Panc1 (cell line): ENCODE measurements around the gene SARNP. TPM values are rescaled to one million over a fixed set of nuclear protein-coding genes. Genes with fewer than 3 reads are reported as not detected.

Source experiments
- ATAC-seq: fragments of 200-7000 bp; cut with Tn5 transposase; 2 replicates; pipeline ENCODE4 v1.9.1; 2020; ENCODE audit warnings: mild to moderate bottlenecking, moderate library complexity
- BruUV-seq: library from RNA; stranded (reverse); fragments of 400-500 nt; replicated peaks from 2 replicates; lab custom pipeline; 2021; lab: Mats Ljungman, UMichigan
- CTCF ChIA-PET: fragments of 300-600 bp; sonication (Branson Sonifier 250); formaldehyde crosslinking; loops from one replicate; lab custom pipeline; 2022; ENCODE audit warnings: antibody characterized with exemption; lab: Charles Lee
- POLR2A ChIA-PET: fragments of 300-600 bp; sonication (Branson Sonifier 250); formaldehyde crosslinking; loops from one replicate; lab custom pipeline; 2022; ENCODE audit warnings: antibody characterized with exemption; lab: Charles Lee
- DNase-seq: peaks from one replicate; pipeline ENCODE4 v3.0.0-alpha.2; 2010; ENCODE audit warnings: low read depth, low spot score
- H3K27ac ChIP-seq: 2 replicates; pipeline ENCODE4 v1.5.1; 2011; ENCODE audit warnings: mild to moderate bottlenecking, low read length, inconsistent platforms
- H3K27me3 ChIP-seq: fragments of 200-500 bp; sonication (Bioruptor generic); 2 replicates; pipeline ENCODE4 v1.6.0; 2014; ENCODE audit warnings: low read length, inconsistent platforms; ENCODE audit not compliant: control insufficient read depth, insufficient read depth
- H3K36me3 ChIP-seq: fragments of 200-500 bp; sonication (Bioruptor generic); 2 replicates; pipeline ENCODE4 v1.5.1; 2014; ENCODE audit warnings: inconsistent platforms, mild to moderate bottlenecking, low read length, moderate library complexity; ENCODE audit not compliant: control insufficient read depth, insufficient read depth
- H3K4me1 ChIP-seq: 2 replicates; pipeline ENCODE4 v1.5.1; 2011; ENCODE audit warnings: inconsistent platforms, mild to moderate bottlenecking, low read length, moderate library complexity; ENCODE audit not compliant: control insufficient read depth, insufficient read depth
- H3K4me3 ChIP-seq, 2 experiments: 2 replicates each; pipeline ENCODE4 v1.5.1; 2011 to 2012; ENCODE audit warnings: low read depth in 2 of 2, low read length in 2 of 2, mild to moderate bottlenecking in 2 of 2, inconsistent platforms in 1 of 2, moderate library complexity in 1 of 2
- H3K9me3 ChIP-seq: fragments of 200-500 bp; sonication (Bioruptor generic); 2 replicates; pipeline ENCODE4 v1.5.1; 2014; ENCODE audit warnings: low read depth, mild to moderate bottlenecking, inconsistent platforms, low read length, moderate library complexity; ENCODE audit not compliant: control insufficient read depth, insufficient read depth
- CTCF ChIP-seq: fragments of 450-650 bp; IDR thresholded peaks from 2 replicates; pipeline ENCODE4 v1.5.1; 2017; ENCODE audit warnings: mild to moderate bottlenecking
- POLR2AphosphoS5 ChIP-seq: IDR thresholded peaks from 2 replicates; pipeline ENCODE4 v1.6.1; 2012; ENCODE audit warnings: mild to moderate bottlenecking, low read depth, low read length, moderate library complexity
- SIN3A ChIP-seq: IDR thresholded peaks from 2 replicates; pipeline ENCODE4 v1.6.1; 2012; ENCODE audit warnings: low read depth, mild to moderate bottlenecking, low read length, moderate library complexity, borderline replicate concordance; ENCODE audit not compliant: insufficient read depth
- TCF7L2 ChIP-seq: IDR thresholded peaks from 2 replicates; pipeline ENCODE4 v1.6.1; 2011; ENCODE audit warnings: mild to moderate bottlenecking, low read depth, low read length, inconsistent platforms
- in situ Hi-C: cut with HindIII; loops from 2 replicates; pipeline ENCODE4 v1.10.0; 2016; ENCODE audit warnings: low sequenced_read_pairs, low pct_unique_long_range_greater_than_20kb
- intact Hi-C: fragments of 100-400 bp; cut with micrococcal nuclease; formaldehyde crosslinking; loops from one replicate; pipeline ENCODE4 v1.10.0; 2022; ENCODE audit not compliant: unreplicated experiment
- total RNA-seq: library from RNA; stranded (reverse); gene quantifications from one replicate; pipeline ENCODE4 v1.2.1, GENCODE V29; 2021; ENCODE audit not compliant: unreplicated experiment
- TF ChIP-seq, protein P1 (sequence below), 2 experiments: IDR thresholded peaks; 2 replicates each; pipeline ENCODE4 v1.6.1; 2011 to 2012; ENCODE audit warnings: low read depth in 2 of 2, control low read depth in 1 of 2, low read length in 1 of 2, mild to moderate bottlenecking in 1 of 2, moderate library complexity in 1 of 2; ENCODE audit not compliant: insufficient read depth in 1 of 2

SARNP gene
- total RNA-seq, 1 experiment from 2014 or later = 69.3 TPM

- Histone ChIP-seq H3K27ac (peak overlapping the region; percentile 93), H3K36me3 (no peaks in the 10 kb centered on the region), H3K4me1 (peaks cover 29% of the 10 kb centered on the region), H3K9me3 (no peaks in the 10 kb centered on the region), H3K4me3 (peak overlapping the region; percentile 70 to 78), H3K27me3 (no peaks in the 10 kb centered on the region)
- BruUV-seq = no TSS peak
- DNase-seq (no peak), ATAC-seq (no peak)
- CTCF ChIA-PET = interaction anchor here (0.8 to 1.1 kb wide), 2 partner anchors 36 to 61 kb away, joined by 4 to 7 read pairs; a partner anchor contains a TSS
- POLR2A ChIA-PET = no interaction called here
- intact Hi-C loops = no loop called here
- TF ChIP-seq SIN3A = no peak
- no peak for TF ChIP-seq CTCF
- TF ChIP-seq, protein P1, sequence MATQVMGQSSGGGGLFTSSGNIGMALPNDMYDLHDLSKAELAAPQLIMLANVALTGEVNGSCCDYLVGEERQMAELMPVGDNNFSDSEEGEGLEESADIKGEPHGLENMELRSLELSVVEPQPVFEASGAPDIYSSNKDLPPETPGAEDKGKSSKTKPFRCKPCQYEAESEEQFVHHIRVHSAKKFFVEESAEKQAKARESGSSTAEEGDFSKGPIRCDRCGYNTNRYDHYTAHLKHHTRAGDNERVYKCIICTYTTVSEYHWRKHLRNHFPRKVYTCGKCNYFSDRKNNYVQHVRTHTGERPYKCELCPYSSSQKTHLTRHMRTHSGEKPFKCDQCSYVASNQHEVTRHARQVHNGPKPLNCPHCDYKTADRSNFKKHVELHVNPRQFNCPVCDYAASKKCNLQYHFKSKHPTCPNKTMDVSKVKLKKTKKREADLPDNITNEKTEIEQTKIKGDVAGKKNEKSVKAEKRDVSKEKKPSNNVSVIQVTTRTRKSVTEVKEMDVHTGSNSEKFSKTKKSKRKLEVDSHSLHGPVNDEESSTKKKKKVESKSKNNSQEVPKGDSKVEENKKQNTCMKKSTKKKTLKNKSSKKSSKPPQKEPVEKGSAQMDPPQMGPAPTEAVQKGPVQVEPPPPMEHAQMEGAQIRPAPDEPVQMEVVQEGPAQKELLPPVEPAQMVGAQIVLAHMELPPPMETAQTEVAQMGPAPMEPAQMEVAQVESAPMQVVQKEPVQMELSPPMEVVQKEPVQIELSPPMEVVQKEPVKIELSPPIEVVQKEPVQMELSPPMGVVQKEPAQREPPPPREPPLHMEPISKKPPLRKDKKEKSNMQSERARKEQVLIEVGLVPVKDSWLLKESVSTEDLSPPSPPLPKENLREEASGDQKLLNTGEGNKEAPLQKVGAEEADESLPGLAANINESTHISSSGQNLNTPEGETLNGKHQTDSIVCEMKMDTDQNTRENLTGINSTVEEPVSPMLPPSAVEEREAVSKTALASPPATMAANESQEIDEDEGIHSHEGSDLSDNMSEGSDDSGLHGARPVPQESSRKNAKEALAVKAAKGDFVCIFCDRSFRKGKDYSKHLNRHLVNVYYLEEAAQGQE (IDR thresholded peaks at IDR 0.05; ENCODE audit: insufficient read depth in 1 of 2, low read depth in 2 of 2, low read length in 1 of 2) = no peak
- no peak for TF ChIP-seq TCF7L2
- TF ChIP-seq POLR2AphosphoS5 = no peak
- in situ Hi-C loops = no loop called here
Measured at GRCh38 chr12:55717011-55718007, 100.2 kb downstream of the SARNP start.

DNA sequence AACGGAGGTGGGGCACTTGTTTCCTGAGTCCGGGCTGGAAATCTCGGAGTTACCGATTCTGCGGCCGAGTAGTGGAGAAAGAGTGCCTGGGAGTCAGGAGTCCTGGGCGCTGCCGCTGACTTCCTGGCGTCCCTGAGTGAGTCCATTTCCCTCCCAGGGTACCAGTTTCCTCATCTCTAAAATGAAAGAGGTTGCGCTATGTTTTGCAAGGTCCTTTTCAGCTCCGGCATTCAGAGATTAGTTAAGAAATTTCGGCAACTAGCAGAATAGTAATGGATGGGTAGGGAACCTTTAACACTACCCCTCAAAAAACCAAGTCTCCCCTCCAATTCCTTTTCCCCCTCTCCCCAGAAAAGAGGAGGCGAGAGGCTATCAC is 101.0 kb downstream of the SARNP start:
- H3K27ac ChIP-seq = peak overlapping the region; percentile 93
- DNase-seq (no peak), ATAC-seq (peak; percentile 20)
- H3K27me3 ChIP-seq = no peaks in the 10 kb centered on the region
- TF ChIP-seq, protein P1 (IDR thresholded peaks at IDR 0.05; ENCODE audit: insufficient read depth in 1 of 2, low read depth in 2 of 2, low read length in 1 of 2) = no peak
- TF ChIP-seq CTCF (no peak), POLR2AphosphoS5 (no peak), TCF7L2 (no peak), SIN3A (no peak)
- H3K4me1 ChIP-seq = peaks cover 28% of the 10 kb centered on the region
- intact Hi-C loops = no loop called here
- in situ Hi-C loops = no loop called here
- H3K4me3 ChIP-seq = peak overlapping the region; percentile 70 to 78
- no peaks in the 10 kb centered on the region for H3K36me3 ChIP-seq
- POLR2A ChIA-PET = interaction anchor here (0.9 kb wide), 1 partner anchor 12 kb away, joined by 3 read pairs; the partner anchor contains the start of gene CD63
- H3K9me3 ChIP-seq = no peaks in the 10 kb centered on the region
- CTCF ChIA-PET = interaction anchor here (0.8 to 1.1 kb wide), 2 partner anchors 35 to 60 kb away, joined by 4 to 7 read pairs; a partner anchor contains a TSS
- TSS peak; percentile 68 for BruUV-seq
